GM12878 (cell line): ENCODE results near the gene CLEC2L. TPM values are rescaled to one million over a fixed set of nuclear protein-coding genes. Genes with fewer than 3 reads are reported as not detected.

Experiments used
- ATAC-seq: fragments of 200-7000 bp; cut with Tn5 transposase; 3 replicates; pipeline ENCODE4 v1.9.1; 2020; ENCODE audit warnings: mild to moderate bottlenecking, moderate library complexity
- BruUV-seq: library from RNA; stranded (reverse); fragments of 400-500 nt; replicated peaks from 2 replicates; lab custom pipeline; 2021; lab: Mats Ljungman, UMichigan
- CTCF ChIA-PET: fragments of 300-600 bp; sonication (Branson Sonifier 250); formaldehyde crosslinking; extraction: SDS; loops from one replicate; lab custom pipeline; 2021; ENCODE audit warnings: inconsistent platforms; lab: Yijun Ruan, JAX
- POLR2A ChIA-PET: fragments of 350-600 bp; formaldehyde crosslinking; extraction: SDS; loops from one replicate; lab custom pipeline; 2021; ENCODE audit warnings: inconsistent platforms; lab: Charles Lee
- RAD21 ChIA-PET: fragments of 300-600 bp; sonication (Branson Sonifier 250); formaldehyde crosslinking; loops from one replicate; lab custom pipeline; 2023; ENCODE audit warnings: antibody characterized with exemption; ENCODE audit not compliant: unreplicated experiment; lab: Charles Lee
- SMC1A ChIA-PET: fragments of 300-600 bp; sonication (Branson Sonifier 250); formaldehyde crosslinking; loops from one replicate; lab custom pipeline; 2023; ENCODE audit not compliant: unreplicated experiment, uncharacterized antibody; lab: Charles Lee
- DNase-seq: peaks from one replicate; pipeline ENCODE4 v3.0.0-alpha.2; 2011; ENCODE audit warnings: low read depth, low spot score
- FAIRE-seq: peaks from 3 replicates; lab custom pipeline; 2011; peaks lifted over from hg19 to GRCh38; lab: Jason Lieb, UNC
- H2AFZ ChIP-seq: 2 replicates; pipeline ENCODE4 v1.6.0; 2011; ENCODE audit warnings: low read depth, low read length, control low read depth; ENCODE audit not compliant: control insufficient read depth
- H3K27ac ChIP-seq: 2 replicates; pipeline ENCODE4 v1.5.1; 2011; ENCODE audit warnings: control low read depth; ENCODE audit not compliant: control insufficient read depth, insufficient read depth
- H3K27me3 ChIP-seq, 2 experiments: replicated peaks in 1 of 2; 2 replicates each; pipeline versions ENCODE4 v1.6.0 to v1.6.1; 2011; ENCODE audit warnings: low read length in 1 of 2; ENCODE audit not compliant: control insufficient read depth in 2 of 2, insufficient read depth in 2 of 2
- H3K36me3 ChIP-seq, 2 experiments: 2 replicates each; pipeline ENCODE4 v1.5.1; 2011; ENCODE audit warnings: low read length in 1 of 2; ENCODE audit not compliant: control insufficient read depth in 2 of 2, insufficient read depth in 2 of 2
- H3K4me1 ChIP-seq: 2 replicates; pipeline ENCODE4 v1.6.1; 2011; ENCODE audit warnings: mild to moderate bottlenecking, low read length, moderate library complexity, mixed read lengths; ENCODE audit not compliant: control insufficient read depth, insufficient read depth
- H3K4me2 ChIP-seq: 2 replicates; pipeline ENCODE4 v1.6.0; 2011; ENCODE audit warnings: control low read depth; ENCODE audit not compliant: control insufficient read depth, insufficient read depth
- H3K4me3 ChIP-seq: fragments of 200-600 bp; sonication (generic); 2 replicates; pipeline ENCODE4 v1.5.1; 2016
- H3K79me2 ChIP-seq: 2 replicates; pipeline ENCODE4 v1.6.0; 2011; ENCODE audit warnings: low read length; ENCODE audit not compliant: control insufficient read depth, insufficient read depth
- H3K9ac ChIP-seq: 2 replicates; pipeline ENCODE4 v1.8.0; 2011; ENCODE audit warnings: low read length, control low read depth, mixed read lengths; ENCODE audit not compliant: control insufficient read depth, insufficient read depth
- H3K9me3 ChIP-seq: replicated peaks from 3 replicates; pipeline ENCODE4 v1.5.1; 2011; ENCODE audit warnings: mild to moderate bottlenecking, low read length; ENCODE audit not compliant: control insufficient read depth, insufficient read depth
- H4K20me1 ChIP-seq: 2 replicates; pipeline ENCODE4 v1.6.0; 2011; ENCODE audit not compliant: control insufficient read depth, insufficient read depth
- BHLHE40 ChIP-seq, 2 experiments: fragments of 450-650 bp in 1 of 2; IDR thresholded peaks; 2 replicates each; pipeline ENCODE4 v1.6.1; 2011 to 2017; ENCODE audit warnings: low read depth in 2 of 2, borderline replicate concordance in 1 of 2, improper control_type of control experiment in 1 of 2, low read length in 1 of 2, mild to moderate bottlenecking in 1 of 2
- CEBPZ ChIP-seq: fragments of 150-350 bp; IDR thresholded peaks from 2 replicates; pipeline ENCODE4 v1.6.1; 2016; ENCODE audit warnings: low read depth, low read length
- CHD4 ChIP-seq: fragments of 200-600 bp; sonication (generic); IDR thresholded peaks from 2 replicates; pipeline ENCODE4 v1.6.1; 2016; ENCODE audit warnings: mild to moderate bottlenecking
- EGR1 ChIP-seq, 2 experiments: IDR thresholded peaks; 1 replicate in 1 of 2; 2 replicates in 1 of 2; pipeline ENCODE4 v1.6.1; 2011 to 2012; ENCODE audit warnings: low read depth in 2 of 2, low read length in 2 of 2, borderline replicate concordance in 1 of 2, mild to moderate bottlenecking in 1 of 2, moderate library complexity in 1 of 2
- FOXM1 ChIP-seq: IDR thresholded peaks from 2 replicates; pipeline ENCODE4 v1.6.1; 2012; ENCODE audit warnings: low read depth, mild to moderate bottlenecking, inconsistent platforms, low read length, moderate library complexity
- HCFC1 ChIP-seq: fragments of 150-350 bp; IDR thresholded peaks from 2 replicates; pipeline ENCODE4 v1.6.1; 2014; ENCODE audit warnings: low read length
- HDAC2 ChIP-seq: fragments of 200-600 bp; sonication (generic); IDR thresholded peaks from 2 replicates; pipeline ENCODE4 v1.6.1; 2017
- IKZF1 ChIP-seq: fragments of 450-650 bp; conservative IDR thresholded peaks from 2 replicates; pipeline ENCODE4 v1.6.1; 2017; ENCODE audit warnings: antibody characterized with exemption, mild to moderate bottlenecking
- JUND ChIP-seq: IDR thresholded peaks from 2 replicates; pipeline ENCODE4 v1.6.1; 2012; ENCODE audit warnings: low read depth, mild to moderate bottlenecking, low read length, improper control_type of control experiment, moderate library complexity
- MEF2B ChIP-seq: fragments of 450-650 bp; IDR thresholded peaks from 2 replicates; pipeline ENCODE4 v1.6.1; 2018; ENCODE audit warnings: mild to moderate bottlenecking, moderate library complexity; ENCODE audit not compliant: partially characterized antibody, poor library complexity, severe bottlenecking
- NRF1 ChIP-seq: conservative IDR thresholded peaks from 2 replicates; pipeline ENCODE4 v1.6.1; 2011; ENCODE audit warnings: mild to moderate bottlenecking, low read depth, low read length, improper control_type of control experiment
- PAX8 ChIP-seq: fragments of 450-650 bp; IDR thresholded peaks from 2 replicates; pipeline ENCODE4 v1.6.1; 2017; ENCODE audit warnings: mild to moderate bottlenecking, moderate library complexity
- SMAD5 ChIP-seq: IDR thresholded peaks from 2 replicates; pipeline ENCODE4 v1.6.1; 2016; ENCODE audit warnings: antibody characterized with exemption, low read depth
- SMARCA5 ChIP-seq: fragments of 450-650 bp; IDR thresholded peaks from 2 replicates; pipeline ENCODE4 v1.6.1; 2017; ENCODE audit warnings: mild to moderate bottlenecking
- SPI1 ChIP-seq: IDR thresholded peaks from 2 replicates; pipeline ENCODE4 v1.6.1; 2011; ENCODE audit warnings: low read depth, mild to moderate bottlenecking, low read length, moderate library complexity, borderline replicate concordance; ENCODE audit not compliant: insufficient read depth
- SREBF2 ChIP-seq: IDR thresholded peaks from 2 replicates; pipeline ENCODE4 v1.6.1; 2012; ENCODE audit warnings: mild to moderate bottlenecking, low read length
- ZBTB11 ChIP-seq: fragments of 450-650 bp; formaldehyde crosslinking; IDR thresholded peaks from 2 replicates; pipeline ENCODE4 v1.5.0; 2022; ENCODE audit warnings: mild to moderate bottlenecking, missing genetic modification characterization
- WGBS: methylation state at CpG from one replicate; pipeline ENCODE4 v1.1.6; 2016; ENCODE audit warnings: low lambda C conversion rate; ENCODE audit not compliant: insufficient replicate concordance, insufficient coverage; ENCODE audit errors: missing lambda C conversion rate; 5-methylcytosine and 5-hydroxymethylcytosine counted together
- in situ Hi-C: fragments of 300-500 bp; cut with MboI; formaldehyde crosslinking; loops from 9 replicates; pipeline ENCODE4 v1.14.3; 2018; ENCODE audit warnings: mixed read lengths
- intact Hi-C: fragments of 100-400 bp; cut with micrococcal nuclease; formaldehyde crosslinking; loops from one replicate; pipeline ENCODE4 v1.14.2; 2022; ENCODE audit not compliant: unreplicated experiment
- polyA plus RNA-seq, 11 experiments: library from polyadenylated mRNA; depleted of rRNA in 4 of 11; unstranded in 6 of 11; stranded (reverse) in 5 of 11; fragments of >200 nt; fragmentation: Nextera tagmentation in 4 of 11; fragmentation: Illumina TruSeq in 1 of 11; extraction: Ambion mirVana in 4 of 11; extraction: Trizol in 1 of 11; gene quantifications; 1 replicate in 1 of 11; 2 replicates in 10 of 11; pipeline versions ENCODE4 v1.2.1 to v1.2.3, GENCODE V29; 2011 to 2016; ENCODE audit warnings: inconsistent platforms in 2 of 11, missing spikeins in 2 of 11, low read depth in 1 of 11
- total RNA-seq, 4 experiments: library from RNA; depleted of rRNA in 3 of 4; stranded (reverse); fragments of >200 nt in 3 of 4; fragmentation: Illumina TruSeq in 1 of 4; extraction: Trizol in 1 of 4; gene quantifications; 2 replicates each; pipeline versions ENCODE4 v1.2.1 to v1.2.3, GENCODE V29; 2013 to 2021

The CLEC2L gene
- total and polyA plus RNA-seq, 10 of the 15 experiments (the other 5 are each of a cell fraction or from before 2014, with no cell fraction given) = not detected

- TF ChIP-seq NRF1 = no peak
- TF ChIP-seq SMAD5 = no peak
- no peak for TF ChIP-seq MEF2B
- no peak for TF ChIP-seq IKZF1
- no peak for TF ChIP-seq PAX8
- TF ChIP-seq HDAC2 = no peak
These were observed 52.9 kb downstream of the CLEC2L start (continued) for GRCh38 chr7:139576179-139576973.

GRCh38 chr7:139580435-139580834, 57.0 kb downstream of the CLEC2L start:
- ChIA-PET SMC1A (interaction anchor here (0.9 kb wide), 1 partner anchor 22 kb away, joined by 3 read pairs; no protein-coding TSS in a partner anchor), CTCF (interaction anchor here (0.8 to 3.4 kb wide), 3 partner anchors 22 to 65 kb away, joined by 3 to 13 read pairs (median 4); no protein-coding TSS in a partner anchor), POLR2A (interaction anchor here (0.6 kb wide), 1 partner anchor 191 kb away, joined by 3 read pairs; no protein-coding TSS in a partner anchor), RAD21 (no interaction called here)
- ATAC-seq = no peak
- WGBS = 98% methylated on average over 3 of the region's 3 CpGs
- no peak overlapping the region for H3K27ac ChIP-seq
- H2AFZ ChIP-seq = no peak overlapping the region
- H3K9ac ChIP-seq = no peak overlapping the region
- intact Hi-C loops = no loop called here
- no peaks in the 10 kb centered on the region for H3K9me3 ChIP-seq
- H3K4me3 ChIP-seq = no peak overlapping the region
- H3K4me2 ChIP-seq = no peak overlapping the region
- DNase-seq = no peak
- no peak for FAIRE-seq
- no peaks in the 10 kb centered on the region for H4K20me1 ChIP-seq
- no TSS peak for BruUV-seq
- H3K27me3 ChIP-seq = no peaks in the 10 kb centered on the region
- no peaks in the 10 kb centered on the region for H3K79me2 ChIP-seq
- H3K36me3 ChIP-seq = peaks cover 0 to 9% of the 10 kb centered on the region in 2 experiments; a peak in 3 of 4 replicates
- H3K4me1 ChIP-seq = no peaks in the 10 kb centered on the region
- in situ Hi-C loops = no loop called here
- TF ChIP-seq JUND = no peak
- TF ChIP-seq SPI1 = no peak
- no peak for TF ChIP-seq SREBF2
- no peak for TF ChIP-seq HCFC1
- TF ChIP-seq BHLHE40 (IDR thresholded peaks at IDR 0.05; ENCODE audit: borderline replicate concordance in 1 of 2, low read depth in 2 of 2, low read length in 1 of 2) = no peak
- TF ChIP-seq CHD4 = no peak
- TF ChIP-seq CEBPZ = no peak
- no peak for TF ChIP-seq FOXM1
- no peak for TF ChIP-seq ZBTB11 (CRISPR knock-in tag)
- TF ChIP-seq SMARCA5 = no peak
- no peak for TF ChIP-seq EGR1 (IDR thresholded peaks at IDR 0.05; ENCODE audit: borderline replicate concordance in 1 of 2, low read depth in 2 of 2, low read length in 2 of 2)
